SKM-1 treated with dmso at 0.1 percent for 144 hours (cell line): ENCODE data around the gene SYDE1.

Source experiments
- DNase-seq: peaks from one replicate; lab custom pipeline; 2025; ENCODE audit not compliant: unreplicated experiment; lab: John Stamatoyannopoulos, UW

SYDE1 gene

DNA sequence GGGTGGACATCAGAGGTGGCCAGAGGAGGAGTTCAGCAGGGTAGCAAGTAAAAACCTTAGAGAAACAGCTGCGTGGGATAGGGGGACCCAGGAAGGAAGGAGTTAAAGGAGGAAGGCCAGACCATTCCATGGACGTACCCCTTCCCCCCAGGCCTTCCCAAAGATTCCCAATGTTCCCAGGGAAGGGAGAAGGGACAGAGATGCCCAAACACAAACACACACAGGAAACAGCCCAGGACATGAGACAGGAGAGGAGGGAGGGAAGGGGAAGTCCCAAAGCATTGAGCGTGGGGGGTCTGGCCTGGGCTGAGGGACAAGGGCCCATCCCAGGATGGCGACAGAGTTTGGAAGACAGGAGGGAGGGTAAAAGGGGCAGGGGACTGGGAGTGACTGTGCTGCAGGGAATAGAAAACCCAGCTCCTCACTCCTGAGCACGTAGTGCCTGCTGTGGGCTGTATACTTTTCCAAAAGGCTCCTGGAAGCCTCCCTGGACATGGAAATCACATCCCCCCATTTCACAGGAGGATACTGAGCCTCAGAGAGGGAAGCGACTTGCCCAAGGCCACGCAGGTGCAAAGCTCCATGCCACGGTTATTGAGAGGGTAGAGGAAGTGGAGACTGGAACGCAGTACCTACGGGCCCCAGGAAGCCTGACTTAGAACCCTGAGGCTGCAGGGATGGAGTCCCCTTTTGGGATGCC lies 1.1 kb downstream of the SYDE1 start:
- no peak for DNase-seq

DNA sequence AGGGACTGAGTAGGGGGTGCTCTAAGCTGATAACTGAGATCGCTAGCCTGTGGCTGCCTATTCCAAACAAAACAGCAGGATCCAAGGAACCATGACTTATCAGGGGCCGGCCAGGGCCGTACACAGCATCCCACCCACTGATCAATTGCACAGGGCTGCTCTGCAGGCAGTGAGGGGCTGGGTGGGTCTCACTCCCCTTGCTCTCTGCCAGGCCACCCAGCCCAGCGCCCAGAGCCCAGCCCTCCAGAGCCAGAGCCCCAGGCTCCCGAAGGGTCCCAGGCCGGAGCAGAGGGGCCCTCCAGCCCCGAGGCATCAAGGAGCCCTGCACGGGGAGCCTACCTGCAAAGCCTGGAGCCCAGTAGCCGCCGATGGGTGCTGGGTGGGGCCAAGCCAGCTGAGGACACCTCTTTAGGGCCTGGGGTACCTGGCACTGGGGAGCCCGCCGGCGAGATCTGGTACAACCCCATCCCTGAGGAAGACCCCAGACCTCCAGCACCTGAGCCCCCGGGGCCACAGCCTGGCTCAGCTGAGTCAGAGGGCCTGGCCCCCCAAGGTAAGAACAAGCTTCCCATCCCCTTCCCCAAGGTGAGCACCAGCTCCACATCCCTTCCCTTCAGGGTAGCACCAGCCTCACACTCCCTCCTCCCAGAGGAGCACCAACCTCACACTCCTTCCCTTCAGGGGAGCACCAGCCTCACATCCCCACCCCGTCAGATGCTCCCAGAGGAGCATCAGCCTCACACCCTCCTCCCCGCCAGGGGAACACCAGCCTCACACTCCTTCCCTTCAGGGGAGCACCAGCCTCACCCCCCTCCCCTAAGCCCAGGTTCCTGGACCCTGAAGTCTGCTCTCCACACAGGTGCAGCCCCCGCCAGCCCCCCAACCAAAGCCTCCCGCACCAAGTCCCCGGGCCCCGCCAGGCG lies 1.9 kb downstream of the SYDE1 start:
- DNase-seq, result no peak

DNA sequence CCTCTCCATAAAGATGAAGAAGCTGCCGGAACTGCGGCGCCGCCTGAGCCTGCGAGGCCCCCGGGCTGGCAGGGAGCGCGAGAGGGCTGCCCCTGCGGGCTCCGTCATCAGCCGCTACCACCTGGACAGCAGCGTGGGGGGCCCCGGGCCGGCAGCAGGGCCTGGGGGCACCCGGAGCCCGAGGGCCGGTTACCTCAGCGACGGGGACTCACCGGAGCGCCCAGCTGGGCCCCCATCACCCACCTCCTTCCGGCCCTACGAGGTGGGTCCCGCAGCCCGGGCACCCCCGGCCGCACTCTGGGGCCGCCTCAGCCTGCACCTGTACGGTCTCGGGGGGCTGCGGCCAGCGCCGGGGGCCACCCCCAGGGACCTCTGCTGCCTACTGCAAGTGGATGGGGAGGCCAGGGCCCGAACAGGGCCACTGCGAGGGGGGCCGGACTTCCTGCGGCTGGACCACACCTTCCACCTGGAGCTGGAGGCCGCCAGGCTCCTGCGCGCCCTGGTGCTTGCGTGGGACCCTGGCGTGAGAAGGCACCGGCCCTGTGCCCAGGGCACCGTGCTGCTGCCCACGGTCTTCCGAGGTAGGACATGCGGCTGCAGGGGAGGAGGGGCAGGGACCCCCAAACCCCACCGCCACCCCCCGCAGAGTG lies 2.7 kb downstream of the SYDE1 start:
- DNase-seq, result no peak

DNA sequence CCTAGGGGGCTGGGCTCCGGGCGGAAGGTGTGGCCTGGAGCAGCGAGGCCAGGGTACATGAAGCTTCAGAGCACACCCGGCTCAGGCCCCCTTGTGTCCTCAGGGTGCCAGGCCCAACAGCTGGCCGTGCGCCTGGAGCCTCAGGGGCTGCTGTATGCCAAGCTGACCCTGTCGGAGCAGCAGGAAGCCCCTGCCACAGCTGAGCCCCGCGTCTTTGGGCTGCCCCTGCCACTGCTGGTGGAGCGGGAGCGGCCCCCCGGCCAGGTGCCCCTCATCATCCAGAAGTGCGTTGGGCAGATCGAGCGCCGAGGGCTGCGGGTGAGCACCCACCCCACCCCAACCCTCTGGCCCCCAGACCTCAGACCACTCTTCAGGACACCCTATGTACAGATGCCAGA lies 3.2 kb downstream of the SYDE1 start:
- DNase-seq, result no peak

DNA sequence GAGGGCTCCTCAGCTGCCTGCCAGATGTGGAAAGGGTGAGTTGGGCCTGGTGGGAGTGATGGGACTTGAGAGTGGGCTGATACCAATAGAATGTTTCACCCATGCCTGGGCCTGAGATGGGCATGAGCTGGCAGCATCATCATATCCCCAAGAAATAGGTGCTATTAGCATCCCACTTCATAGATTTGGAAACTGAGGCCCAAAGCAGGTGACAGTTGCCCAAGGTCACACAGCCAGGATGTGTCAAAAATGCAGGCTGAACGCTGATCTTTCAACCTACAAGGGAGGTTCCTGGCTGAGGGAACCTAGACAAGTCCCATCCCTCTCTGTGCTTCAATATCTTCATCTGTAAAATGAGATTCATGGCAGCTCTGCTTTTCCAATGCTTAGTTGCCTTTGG lies 4.6 kb downstream of the SYDE1 start:
- DNase-seq, result no peak

DNA sequence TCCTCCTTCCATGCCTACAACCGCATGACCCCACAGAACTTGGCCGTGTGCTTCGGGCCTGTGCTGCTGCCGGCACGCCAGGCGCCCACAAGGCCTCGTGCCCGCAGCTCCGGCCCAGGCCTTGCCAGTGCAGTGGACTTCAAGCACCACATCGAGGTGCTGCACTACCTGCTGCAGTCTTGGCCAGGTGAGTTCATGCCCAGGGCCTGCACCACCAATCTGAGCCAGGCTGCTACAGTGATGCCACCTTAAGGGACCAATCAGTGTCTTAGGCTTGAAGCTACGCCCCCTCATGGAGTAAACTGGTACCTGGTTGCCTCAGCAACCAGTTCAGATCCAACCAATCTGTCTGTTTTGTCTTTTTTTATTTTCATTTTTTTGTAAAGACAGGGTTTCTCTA lies 5.2 kb downstream of the SYDE1 start:
- no peak for DNase-seq

DNA sequence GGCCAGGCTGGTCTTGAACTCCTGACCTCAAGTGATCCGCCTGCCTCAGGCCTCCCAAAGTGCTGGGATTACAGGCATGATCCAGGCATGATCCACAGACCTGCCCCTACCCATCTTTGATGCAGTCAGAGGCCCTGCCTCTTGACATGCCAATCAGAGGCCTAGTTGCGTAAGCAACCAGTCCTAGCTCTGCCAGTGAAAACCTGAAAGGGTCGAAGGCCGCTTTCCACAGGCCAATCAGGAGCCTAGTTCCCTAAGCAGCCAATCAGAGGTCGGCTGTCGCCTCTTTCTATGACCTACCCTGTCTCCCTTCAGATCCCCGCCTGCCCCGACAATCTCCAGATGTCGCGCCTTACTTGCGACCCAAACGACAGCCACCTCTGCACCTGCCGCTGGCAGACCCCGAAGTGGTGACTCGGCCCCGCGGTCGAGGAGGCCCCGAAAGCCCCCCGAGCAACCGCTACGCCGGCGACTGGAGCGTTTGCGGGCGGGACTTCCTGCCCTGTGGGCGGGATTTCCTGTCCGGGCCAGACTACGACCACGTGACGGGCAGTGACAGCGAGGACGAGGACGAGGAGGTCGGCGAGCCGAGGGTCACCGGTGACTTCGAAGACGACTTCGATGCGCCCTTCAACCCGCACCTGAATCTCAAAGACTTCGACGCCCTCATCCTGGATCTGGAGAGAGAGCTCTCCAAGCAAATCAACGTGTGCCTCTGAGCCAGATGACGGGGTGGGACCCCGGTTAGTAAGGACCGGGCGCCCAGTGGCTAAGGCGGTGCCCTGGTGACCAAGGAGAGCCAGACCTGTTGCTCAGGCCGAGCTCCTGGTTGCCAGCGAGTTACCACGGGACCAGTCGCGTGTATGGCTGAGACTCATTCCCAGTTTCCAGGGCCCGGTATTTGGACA lies 6.3 kb downstream of the SYDE1 start:
- no peak for DNase-seq

DNA sequence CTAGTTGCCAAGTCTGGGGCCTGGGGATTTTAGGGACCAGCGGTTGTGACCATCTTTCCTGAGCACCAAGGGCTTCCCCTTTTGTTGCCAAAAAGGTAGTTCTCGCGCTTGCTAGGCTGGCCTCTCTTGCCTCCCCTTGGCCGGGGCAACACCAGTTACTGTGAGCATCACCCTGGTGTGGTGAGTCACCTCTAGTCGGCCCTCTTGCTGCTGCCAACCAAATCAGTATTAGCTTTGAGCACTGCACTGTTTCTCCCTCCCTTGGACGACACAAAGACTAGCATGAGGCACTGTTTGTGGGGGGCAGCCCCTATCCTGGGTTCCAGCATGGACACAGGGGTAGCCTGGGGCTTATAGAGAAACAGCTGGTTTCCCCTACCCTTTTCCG lies 6.9 kb downstream of the SYDE1 start:
- no peak for DNase-seq

DNA sequence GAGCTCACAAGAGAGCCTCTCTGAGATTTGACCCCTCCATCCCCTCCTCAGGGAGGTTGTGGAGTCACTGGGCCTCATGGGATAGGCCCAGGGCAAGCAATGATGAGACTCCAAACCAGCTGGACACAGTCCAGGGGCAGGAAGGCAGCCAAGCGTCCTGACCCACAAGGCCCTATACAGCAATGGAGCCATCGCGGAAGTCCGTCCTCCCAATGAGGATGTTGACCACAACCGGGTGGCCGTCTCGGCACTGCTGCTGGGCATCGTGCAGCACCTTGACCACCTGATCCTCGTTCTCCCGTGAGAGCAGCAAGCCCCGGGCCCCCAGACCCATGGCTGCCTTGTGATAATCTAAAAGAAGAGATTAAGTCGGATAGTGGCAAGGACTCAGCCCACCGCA lies 7.9 kb downstream of the SYDE1 start:
- DNase-seq, result no peak

DNA sequence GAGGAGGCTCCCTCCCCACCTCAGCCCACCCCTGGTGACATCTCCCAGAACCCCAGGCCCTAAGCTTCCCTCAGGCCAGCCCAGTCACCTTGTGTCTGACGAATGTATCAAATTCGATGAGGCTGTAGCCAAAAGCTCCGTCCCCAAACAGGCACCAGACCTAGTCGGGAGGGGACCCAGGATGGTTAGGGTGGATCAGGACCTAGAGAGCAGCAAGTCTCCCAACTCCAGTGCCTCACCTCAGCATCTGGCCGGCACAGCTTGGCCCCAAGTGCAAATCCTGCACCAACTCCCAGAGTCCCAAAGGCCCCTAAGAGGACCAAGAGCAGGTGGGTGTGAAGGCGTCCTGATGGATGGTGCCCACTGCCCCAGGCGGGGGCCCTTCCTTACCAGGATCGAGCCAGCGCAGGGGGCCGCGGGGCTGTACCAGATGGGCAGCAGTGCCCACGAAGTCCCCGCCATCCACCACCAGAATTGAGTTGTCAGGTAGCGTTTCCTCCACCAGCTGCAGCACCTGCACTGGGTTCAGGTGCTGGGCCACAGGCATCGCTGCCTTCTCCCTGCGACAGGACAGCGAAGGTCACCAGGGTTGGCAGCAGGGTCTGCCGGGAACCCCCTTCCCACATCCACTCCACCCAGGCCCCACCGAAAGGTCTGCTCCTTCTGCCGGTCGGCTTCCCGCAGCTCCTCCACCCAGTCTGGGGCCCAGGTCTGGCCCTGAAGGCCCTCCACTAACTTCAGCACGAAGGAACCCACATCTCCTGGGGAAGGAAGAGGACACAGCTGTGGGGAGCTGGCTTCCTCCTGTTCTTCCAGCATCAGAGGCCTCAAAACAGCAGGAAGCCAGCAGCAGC lies 8.8 kb downstream of the SYDE1 start:
- no peak for DNase-seq

DNA sequence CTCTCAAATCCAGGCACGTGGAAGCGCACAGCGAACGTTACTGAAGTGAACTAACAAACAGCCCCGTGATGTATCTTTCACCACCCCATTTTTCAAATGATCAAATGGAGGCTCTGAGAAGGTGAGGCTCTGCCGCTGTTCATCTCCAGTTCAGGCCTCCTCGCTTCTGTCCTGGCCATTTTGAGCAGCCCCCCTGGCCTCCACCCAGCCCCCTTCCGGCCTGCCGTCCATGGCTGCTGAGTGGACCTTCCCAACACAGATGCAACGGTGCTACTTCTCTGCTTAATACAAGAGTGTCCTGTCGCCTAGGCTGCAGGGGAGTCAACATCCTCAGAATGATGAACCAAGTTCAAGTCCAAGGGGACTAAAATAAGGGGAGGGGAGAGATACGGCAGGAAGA lies 9.7 kb downstream of the SYDE1 start:
- no peak for DNase-seq

DNA sequence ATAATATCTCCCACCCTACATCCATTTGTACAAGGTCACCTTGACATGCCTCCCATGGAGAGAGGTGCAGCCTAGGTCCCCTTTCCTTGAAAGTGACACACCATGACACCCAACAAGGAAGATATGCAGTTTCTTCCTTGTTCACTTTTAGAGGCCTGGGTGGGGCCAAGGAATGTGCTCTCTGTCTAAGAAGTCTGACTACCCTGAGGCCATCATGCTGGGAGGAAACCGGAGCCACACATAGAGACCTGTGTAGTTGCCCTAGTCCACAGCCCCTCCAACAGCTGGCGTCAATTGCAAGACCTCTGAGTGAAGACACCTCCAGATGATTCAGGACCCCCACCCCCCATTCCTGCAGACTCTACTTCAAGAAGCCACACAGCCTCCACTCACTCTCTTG lies 11.0 kb downstream of the SYDE1 start:
- no peak for DNase-seq

DNA sequence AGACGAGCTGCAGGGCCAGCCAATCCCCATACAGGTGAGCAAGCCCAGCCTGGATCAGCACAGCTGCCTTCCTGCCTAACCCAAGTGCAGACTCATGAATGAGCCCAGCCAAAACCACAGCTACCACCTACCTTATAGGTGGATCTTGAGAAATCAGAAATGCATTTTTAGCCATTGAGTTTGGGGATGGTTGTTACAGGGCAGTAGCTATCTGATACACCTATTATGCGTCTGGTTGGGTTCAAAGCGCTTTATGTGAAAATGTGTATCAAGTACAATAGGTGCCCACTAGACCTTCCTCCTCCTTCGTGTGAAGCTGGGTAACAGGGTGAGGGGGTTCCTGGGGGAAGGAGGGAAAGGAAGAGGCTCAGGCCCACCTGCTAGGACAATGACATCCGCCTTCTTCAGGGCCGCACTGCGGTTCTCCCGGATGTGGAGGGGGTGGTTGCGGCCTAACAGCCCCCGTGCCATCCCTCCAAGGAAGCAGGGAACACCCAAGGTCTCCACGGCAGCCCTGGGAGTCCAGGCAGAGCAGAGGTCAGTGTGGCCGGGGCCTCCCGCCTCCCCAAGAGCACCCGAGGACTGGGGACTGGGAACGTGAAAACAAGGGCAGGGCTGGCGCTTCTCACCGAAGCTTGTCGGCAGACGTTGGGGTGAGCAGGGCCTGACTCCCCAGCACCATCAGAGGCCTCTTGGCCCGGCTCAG lies 11.7 kb downstream of the SYDE1 start:
- DNase-seq, result no peak

DNA sequence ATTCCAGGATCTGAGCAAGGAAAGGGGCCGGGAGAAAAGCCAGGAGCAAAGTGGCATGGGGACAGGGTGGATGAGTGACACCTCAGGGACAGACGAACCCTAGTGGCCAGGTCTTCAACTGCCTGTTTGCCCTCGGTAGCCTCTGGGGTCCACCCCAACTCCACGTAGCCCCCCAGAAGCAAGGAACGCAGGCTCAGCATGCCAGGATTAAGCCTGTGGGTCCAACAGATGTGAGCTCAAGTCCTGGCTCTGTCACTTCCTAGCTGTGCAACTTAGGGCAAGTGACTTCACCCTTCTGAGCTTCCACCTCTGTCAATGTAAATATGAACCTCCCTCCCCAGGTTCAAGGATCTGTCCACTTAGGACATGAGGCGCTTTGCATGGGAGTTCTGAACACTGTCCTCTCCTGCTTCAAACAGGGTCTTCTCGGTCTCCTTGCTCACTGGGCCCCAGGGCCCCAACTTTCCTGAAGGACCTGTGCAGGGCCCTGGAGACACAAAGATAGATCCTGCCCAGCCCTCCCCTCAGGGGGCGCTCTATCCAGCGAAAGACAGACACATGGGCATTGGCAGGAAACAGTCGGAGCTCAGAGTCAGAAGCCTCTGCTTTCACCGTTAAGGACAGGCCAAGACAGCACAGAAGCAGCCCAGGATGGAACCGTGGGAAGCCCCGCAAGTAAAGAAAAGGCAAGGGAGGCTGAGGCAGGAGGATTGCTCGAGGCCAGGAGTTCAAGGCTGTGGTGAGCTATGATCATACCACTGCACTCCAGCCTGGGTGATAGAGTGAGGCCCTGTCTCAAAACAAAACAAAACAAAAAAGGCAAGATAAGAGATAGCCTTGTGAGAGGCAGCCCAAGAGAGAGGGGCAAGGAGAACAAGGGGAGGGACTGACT lies 13.2 kb downstream of the SYDE1 start:
- DNase-seq, result no peak

DNA sequence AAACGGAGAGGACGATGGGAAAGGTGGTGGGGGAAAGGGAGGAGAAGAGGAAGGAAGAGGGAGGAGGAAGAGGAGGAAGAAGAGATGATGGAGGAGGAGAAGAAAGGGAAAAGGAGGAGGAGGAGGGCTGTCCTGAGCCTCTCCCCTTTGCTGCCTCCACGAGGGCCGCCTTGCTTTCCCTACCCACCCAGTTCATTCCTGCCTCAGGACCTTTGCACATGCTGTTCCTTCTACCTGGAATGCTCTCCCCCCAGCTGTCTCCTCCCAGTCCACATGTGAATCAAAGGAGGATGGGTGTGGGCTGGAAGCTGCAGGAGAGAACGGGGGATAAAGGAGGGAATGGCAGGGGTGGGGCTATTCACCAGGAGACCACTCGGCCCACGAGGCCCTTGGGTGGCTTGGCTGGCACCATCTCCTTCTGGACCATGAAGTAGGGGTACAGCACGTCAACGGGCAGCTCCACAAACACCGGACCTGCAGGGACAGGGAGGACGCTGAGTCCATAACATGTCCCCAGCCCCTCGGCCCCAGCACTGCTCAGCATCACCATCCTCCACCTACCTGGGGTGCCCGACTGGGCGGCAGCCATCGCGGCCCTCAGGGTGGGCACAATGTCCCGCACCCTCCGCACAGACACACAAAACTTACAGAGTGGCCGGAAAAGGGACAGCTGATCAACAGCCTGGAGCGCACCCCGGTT lies 15.3 kb downstream of the SYDE1 start:
- no peak for DNase-seq

DNA sequence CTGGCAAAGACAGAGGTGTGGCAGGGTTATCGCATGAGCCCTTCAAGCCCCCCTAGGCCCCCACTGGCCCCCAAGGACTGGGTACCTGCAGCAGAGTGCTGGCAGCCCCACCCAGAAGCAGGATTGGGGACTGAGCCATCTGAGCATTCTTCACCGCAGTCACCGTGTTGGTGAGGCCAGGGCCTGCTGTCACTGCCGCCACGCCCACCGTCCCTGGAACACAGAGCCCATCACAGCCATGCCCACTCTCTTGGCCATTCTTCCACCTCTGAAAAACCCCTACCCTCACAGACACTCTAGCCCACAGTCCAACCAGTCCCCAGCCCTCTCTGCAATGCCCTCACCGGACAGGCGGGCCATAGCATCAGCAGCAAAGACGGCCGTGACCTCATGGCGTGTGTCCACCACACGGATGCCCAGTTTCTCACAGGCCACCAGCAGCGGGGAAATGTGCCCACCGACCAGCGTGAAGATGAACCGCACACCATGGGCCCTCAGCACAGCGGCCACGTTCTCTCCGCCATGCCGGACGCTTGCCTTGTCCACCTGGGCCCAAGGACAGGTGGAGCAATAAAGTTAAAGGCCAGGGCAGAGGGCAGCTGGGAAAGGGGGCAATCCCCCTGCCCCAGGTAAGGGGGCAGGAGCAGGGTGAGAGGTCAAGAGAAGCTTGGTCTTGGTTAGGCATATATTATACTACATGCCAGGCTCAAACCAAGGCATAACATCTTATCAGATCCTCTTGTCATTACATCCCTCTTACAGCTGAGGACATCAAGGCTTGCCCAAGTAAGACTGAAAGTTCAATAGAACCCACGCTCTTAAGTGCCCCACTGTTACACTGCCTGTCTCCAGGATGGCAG lies 16.1 kb downstream of the SYDE1 start:
- no peak for DNase-seq

DNA sequence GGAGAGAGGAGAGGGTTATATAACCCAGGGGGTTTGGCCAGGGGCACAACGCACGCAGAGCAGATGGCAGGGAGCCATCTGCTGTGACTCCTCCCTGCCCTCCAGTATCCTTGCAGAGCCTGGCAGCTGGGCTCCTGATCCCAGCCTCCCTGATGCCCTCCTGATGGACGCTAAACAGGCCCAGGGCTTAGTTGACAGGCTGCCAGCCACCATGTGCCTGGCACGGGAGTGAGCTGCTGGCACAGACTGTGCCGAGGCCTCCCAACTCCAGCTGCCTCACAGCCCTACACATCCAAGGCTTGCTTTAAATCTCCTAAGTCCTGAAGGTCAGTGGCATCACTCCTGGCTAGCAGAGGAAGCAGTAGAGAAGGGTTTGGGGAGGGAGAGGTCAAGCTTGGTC lies 16.7 kb downstream of the SYDE1 start:
- DNase-seq, result no peak
